HepG2 (cell line): ENCODE data around the gene FRMPD2. TPM values are rescaled to one million over a fixed set of nuclear protein-coding genes. Genes with fewer than 3 reads are reported as not detected.
"Not testable (repeated sequence)": the region's sequence is repeated elsewhere in the genome, so short reads cannot be mapped to it uniquely, and the experiment has no call there.

ENCODE experiments used
- ATAC-seq: fragments of 200-7000 bp; cut with Tn5 transposase; 3 replicates; pipeline ENCODE4 v1.9.1; 2020; ENCODE audit warnings: mild to moderate bottlenecking, moderate library complexity
- BruUV-seq: library from RNA; stranded (reverse); fragments of 400-500 nt; replicated peaks from 2 replicates; lab custom pipeline; 2021; lab: Mats Ljungman, UMichigan
- CTCF ChIA-PET: fragments of 300-600 bp; formaldehyde crosslinking; extraction: SDS; loops from one replicate; lab custom pipeline; 2021; ENCODE audit warnings: low total read pairs, inconsistent platforms, low intra/inter-chr PET ratio; lab: Yijun Ruan, JAX
- POLR2A ChIA-PET: fragments of 350-600 bp; sonication (Branson Sonifier 250); formaldehyde crosslinking; loops from one replicate; lab custom pipeline; 2020; ENCODE audit warnings: antibody characterized with exemption, inconsistent platforms; lab: Yijun Ruan, JAX
- DNase-seq: peaks from one replicate; pipeline ENCODE4 v3.0.0-alpha.2; 2015; ENCODE audit warnings: low spot score
- FAIRE-seq: peaks from 3 replicates; lab custom pipeline; 2011; peaks lifted over from hg19 to GRCh38; lab: Jason Lieb, UNC
- H2AFZ ChIP-seq: one replicate; pipeline ENCODE4 v1.6.1; 2011; ENCODE audit warnings: low read length, inconsistent platforms
- H3K27ac ChIP-seq: fragments of 300-600 bp; 3 replicates; pipeline ENCODE4 v1.8.0; 2011; ENCODE audit warnings: mixed run types, mild to moderate bottlenecking, mixed read lengths, low read length, inconsistent platforms; ENCODE audit not compliant: insufficient read depth; ENCODE audit errors: extremely low read length
- H3K27me3 ChIP-seq, 2 experiments: fragments of 200-600 bp in 1 of 2; 2 replicates in 1 of 2; 3 replicates in 1 of 2; pipeline versions ENCODE4 v1.6.0 to v1.8.0; 2011; ENCODE audit warnings: low read length in 2 of 2, mild to moderate bottlenecking in 2 of 2, moderate library complexity in 2 of 2, inconsistent platforms in 1 of 2; ENCODE audit not compliant: insufficient read depth in 2 of 2, control insufficient read depth in 1 of 2
- H3K36me3 ChIP-seq, 2 experiments: fragments of 200-600 bp in 1 of 2; replicated peaks in 1 of 2; 2 replicates in 1 of 2; 3 replicates in 1 of 2; pipeline versions ENCODE4 v1.5.1 to v1.8.0; 2011; ENCODE audit warnings: low read length in 2 of 2, inconsistent platforms in 1 of 2; ENCODE audit not compliant: insufficient read depth in 2 of 2, control insufficient read depth in 1 of 2
- H3K4me1 ChIP-seq: 2 replicates; pipeline ENCODE4 v1.5.1; 2012; ENCODE audit warnings: low read length, inconsistent platforms; ENCODE audit not compliant: insufficient read depth
- H3K4me2 ChIP-seq: 2 replicates; pipeline ENCODE4 v1.6.0; 2011; ENCODE audit warnings: low read depth, low read length, inconsistent platforms
- H3K4me3 ChIP-seq, 3 experiments: fragments of 200-600 bp in 1 of 3; sonication (generic), shearing (Covaris generic) in 1 of 3; replicated peaks in 1 of 3; 2 replicates each; pipeline ENCODE4 v1.5.1; 2011 to 2016; ENCODE audit warnings: low read length in 3 of 3, inconsistent platforms in 2 of 3, low read depth in 2 of 3, mild to moderate bottlenecking in 2 of 3, control low read depth in 1 of 3, mixed read lengths in 1 of 3; ENCODE audit not compliant: insufficient read depth in 1 of 3
- H3K79me2 ChIP-seq: one replicate; pipeline ENCODE4 v1.6.1; 2011; ENCODE audit warnings: low read length, inconsistent platforms; ENCODE audit not compliant: insufficient read depth
- H3K9ac ChIP-seq: 2 replicates; pipeline ENCODE4 v1.6.0; 2011; ENCODE audit warnings: mild to moderate bottlenecking, low read depth, low read length, inconsistent platforms; ENCODE audit not compliant: insufficient read depth
- H3K9me3 ChIP-seq: 2 replicates; pipeline ENCODE4 v1.5.1; 2012; ENCODE audit warnings: mild to moderate bottlenecking, low read length
- H4K20me1 ChIP-seq: 2 replicates; pipeline ENCODE4 v1.6.0; 2011; ENCODE audit warnings: inconsistent platforms, mild to moderate bottlenecking, low read length, moderate library complexity; ENCODE audit not compliant: insufficient read depth
- WGBS: methylation state at CpG from one replicate; pipeline ENCODE4 v1.1.6; 2017; ENCODE audit warnings: low lambda C conversion rate; 5-methylcytosine and 5-hydroxymethylcytosine counted together
- in situ Hi-C: cut with HindIII; loops from 2 replicates; pipeline ENCODE4 v1.10.0; 2017; ENCODE audit warnings: low pct_unique_long_range_greater_than_20kb; ENCODE audit not compliant: extremely low pct_ligation_motif_present
- intact Hi-C: fragments of 100-400 bp; cut with micrococcal nuclease; formaldehyde crosslinking; loops from one replicate; pipeline ENCODE4 v1.10.0; 2022; ENCODE audit not compliant: unreplicated experiment
- polyA plus RNA-seq, 8 experiments: library from polyadenylated mRNA; depleted of rRNA in 3 of 8; stranded (reverse) in 7 of 8; unstranded in 1 of 8; fragments of >200 nt; fragmentation: Illumina TruSeq in 4 of 8; extraction: Trizol in 4 of 8; gene quantifications; 2 replicates each; pipeline versions ENCODE4 v1.2.1 to v1.2.3, GENCODE V29; 2011 to 2016; ENCODE audit warnings: low read depth in 4 of 8, missing spikeins in 1 of 8, mixed read lengths in 1 of 8; ENCODE audit not compliant: insufficient read depth in 1 of 8
- total RNA-seq, 5 experiments: library from RNA; depleted of rRNA; stranded (reverse); fragments of >200 nt; fragmentation: Illumina TruSeq; extraction: Trizol; gene quantifications; 2 replicates each; pipeline ENCODE4 v1.2.3, GENCODE V29; 2016; ENCODE audit warnings: low read depth in 1 of 5

FRMPD2 gene
- total and polyA plus RNA-seq, 2 of the 13 experiments (the other 11 are each of a cell fraction or from before 2014, with no cell fraction given), result 0.45 to 1.3 TPM

GRCh38 chr10:48143721-48144642, 130.5 kb downstream of the FRMPD2 start:
- BruUV-seq, H3K27me3 ChIP-seq, DNase-seq, ATAC-seq, H3K4me3 ChIP-seq, CTCF ChIA-PET, H3K27ac ChIP-seq, FAIRE-seq, H3K4me2 ChIP-seq, H2AFZ ChIP-seq, H3K36me3 ChIP-seq, in situ Hi-C loops, H3K79me2 ChIP-seq, POLR2A ChIA-PET, H4K20me1 ChIP-seq, intact Hi-C loops, H3K4me1 ChIP-seq, H3K9ac ChIP-seq, H3K9me3 ChIP-seq: not testable (repeated sequence)
- no CpG with 5 or more reads among the region's 10 CpGs for WGBS

GRCh38 chr10:48140949-48141348, 133.5 kb downstream of the FRMPD2 start:
- H3K27ac ChIP-seq, ATAC-seq, POLR2A ChIA-PET, H3K27me3 ChIP-seq, H4K20me1 ChIP-seq, H3K4me2 ChIP-seq, BruUV-seq, H3K36me3 ChIP-seq, intact Hi-C loops, FAIRE-seq, H3K4me3 ChIP-seq, H3K79me2 ChIP-seq, H3K4me1 ChIP-seq, DNase-seq, CTCF ChIA-PET, in situ Hi-C loops, H3K9ac ChIP-seq, H3K9me3 ChIP-seq, H2AFZ ChIP-seq: not testable (repeated sequence)
- WGBS, result 56% methylated on average over 2 of the region's 3 CpGs

GRCh38 chr10:48139953-48140850, 134.3 kb downstream of the FRMPD2 start:
- BruUV-seq, H3K27ac ChIP-seq, intact Hi-C loops, H3K4me3 ChIP-seq, H3K4me2 ChIP-seq, ATAC-seq, CTCF ChIA-PET, H4K20me1 ChIP-seq, in situ Hi-C loops, H3K79me2 ChIP-seq, POLR2A ChIA-PET, H3K9me3 ChIP-seq, H3K36me3 ChIP-seq, FAIRE-seq, H3K4me1 ChIP-seq, H3K27me3 ChIP-seq, H2AFZ ChIP-seq, DNase-seq, H3K9ac ChIP-seq: not testable (repeated sequence)
- 92% methylated on average over 9 of the region's 53 CpGs for WGBS

GRCh38 chr10:48128954-48129353, 145.5 kb downstream of the FRMPD2 start:
- H3K27me3 ChIP-seq, in situ Hi-C loops, BruUV-seq, H3K27ac ChIP-seq, H2AFZ ChIP-seq, POLR2A ChIA-PET, H3K9ac ChIP-seq, CTCF ChIA-PET, H3K36me3 ChIP-seq, ATAC-seq, intact Hi-C loops, H3K9me3 ChIP-seq, FAIRE-seq, H3K4me2 ChIP-seq, H3K79me2 ChIP-seq, H4K20me1 ChIP-seq, DNase-seq, H3K4me1 ChIP-seq, H3K4me3 ChIP-seq: not testable (repeated sequence)
- WGBS, result 0% methylated on average over 1 of the region's 2 CpGs
